WERI-Rb-1 (cell line): ENCODE results near the gene KHDC1L.
"Not testable (repeated sequence)": the region's sequence is repeated elsewhere in the genome, so short reads cannot be mapped to it uniquely, and the experiment has no call there.

Source experiments
- DNase-seq: peaks from one replicate; pipeline ENCODE4 v3.0.0-alpha.2; 2020
- H3K27ac ChIP-seq: fragments of 250-450 bp; sonication (Bioruptor Pico); 2 replicates; pipeline ENCODE4 v1.5.1; 2020; ENCODE audit warnings: mild to moderate bottlenecking, moderate library complexity
- H3K27me3 ChIP-seq: fragments of 250-450 bp; sonication (Bioruptor Pico); 2 replicates; pipeline ENCODE4 v1.5.1; 2021; ENCODE audit warnings: mild to moderate bottlenecking, low read depth, moderate library complexity; ENCODE audit not compliant: insufficient read depth, severe bottlenecking
- H3K36me3 ChIP-seq: fragments of 250-450 bp; sonication (Bioruptor Pico); 2 replicates; pipeline ENCODE4 v1.5.1; 2020; ENCODE audit warnings: mild to moderate bottlenecking, moderate library complexity
- H3K4me3 ChIP-seq: 2 replicates; pipeline ENCODE4 v1.5.1; 2011; ENCODE audit warnings: low read depth, mild to moderate bottlenecking, control low read depth, low read length
- H3K9me3 ChIP-seq: fragments of 250-450 bp; sonication (Bioruptor Pico); 2 replicates; pipeline ENCODE4 v1.5.1; 2021; ENCODE audit warnings: mild to moderate bottlenecking, moderate library complexity; ENCODE audit not compliant: severe bottlenecking
- TF ChIP-seq, protein P1 (sequence below): IDR thresholded peaks from 2 replicates; pipeline ENCODE4 v1.5.1; 2011; ENCODE audit warnings: low read depth, mild to moderate bottlenecking, control low read depth, inconsistent platforms, low read length

Gene KHDC1L

DNA sequence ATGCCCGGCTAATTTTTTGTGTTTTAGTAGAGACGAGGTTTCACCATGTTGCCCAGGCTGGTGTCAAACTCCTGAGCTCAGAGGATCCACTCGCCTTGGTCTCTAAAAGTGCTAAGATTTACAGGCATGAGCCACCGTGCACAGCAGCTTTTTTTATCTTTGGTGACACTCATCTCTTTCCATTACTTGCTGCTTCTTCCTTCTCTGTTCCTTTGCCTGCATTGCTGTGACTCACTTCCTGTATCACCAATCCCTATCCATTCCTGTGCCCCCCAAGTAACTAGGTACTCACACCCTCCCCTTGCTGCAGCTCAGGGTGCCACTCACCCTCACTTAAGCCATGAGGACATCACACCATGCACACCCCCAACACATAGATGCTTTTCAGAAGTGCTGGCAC lies 24.6 kb downstream of the KHDC1L start:
- no peak overlapping the region for H3K27ac ChIP-seq
- no peak for DNase-seq
- H3K4me3 ChIP-seq = no peak overlapping the region
- TF ChIP-seq, protein P1, sequence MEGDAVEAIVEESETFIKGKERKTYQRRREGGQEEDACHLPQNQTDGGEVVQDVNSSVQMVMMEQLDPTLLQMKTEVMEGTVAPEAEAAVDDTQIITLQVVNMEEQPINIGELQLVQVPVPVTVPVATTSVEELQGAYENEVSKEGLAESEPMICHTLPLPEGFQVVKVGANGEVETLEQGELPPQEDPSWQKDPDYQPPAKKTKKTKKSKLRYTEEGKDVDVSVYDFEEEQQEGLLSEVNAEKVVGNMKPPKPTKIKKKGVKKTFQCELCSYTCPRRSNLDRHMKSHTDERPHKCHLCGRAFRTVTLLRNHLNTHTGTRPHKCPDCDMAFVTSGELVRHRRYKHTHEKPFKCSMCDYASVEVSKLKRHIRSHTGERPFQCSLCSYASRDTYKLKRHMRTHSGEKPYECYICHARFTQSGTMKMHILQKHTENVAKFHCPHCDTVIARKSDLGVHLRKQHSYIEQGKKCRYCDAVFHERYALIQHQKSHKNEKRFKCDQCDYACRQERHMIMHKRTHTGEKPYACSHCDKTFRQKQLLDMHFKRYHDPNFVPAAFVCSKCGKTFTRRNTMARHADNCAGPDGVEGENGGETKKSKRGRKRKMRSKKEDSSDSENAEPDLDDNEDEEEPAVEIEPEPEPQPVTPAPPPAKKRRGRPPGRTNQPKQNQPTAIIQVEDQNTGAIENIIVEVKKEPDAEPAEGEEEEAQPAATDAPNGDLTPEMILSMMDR = no peak
- no peaks in the 10 kb centered on the region for H3K27me3 ChIP-seq
- no peaks in the 10 kb centered on the region for H3K9me3 ChIP-seq
- H3K36me3 ChIP-seq = peaks cover 4% of the 10 kb centered on the region; the same call in 1 of the 2 replicates

DNA sequence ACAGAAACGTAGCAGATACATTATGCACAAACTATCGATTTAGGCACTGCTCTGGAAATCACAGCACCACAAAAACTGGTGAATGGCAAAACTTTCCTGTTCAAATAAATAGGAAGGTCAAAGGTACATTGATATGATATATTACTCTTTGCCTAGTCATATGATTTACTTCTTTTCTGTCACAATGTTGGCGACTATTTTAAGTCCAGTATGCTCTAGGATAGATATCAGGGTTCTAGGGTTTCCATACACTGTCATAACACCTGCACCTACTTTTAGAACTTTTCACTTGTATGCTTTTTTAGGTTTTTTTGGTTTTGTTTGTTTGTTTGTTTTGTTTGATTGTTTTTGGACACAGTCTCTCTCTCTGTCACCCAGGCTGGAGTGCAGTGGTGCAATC lies 25.0 kb downstream of the KHDC1L start:
- TF ChIP-seq, protein P1 = no peak
- Histone ChIP-seq H3K27ac (no peak overlapping the region), H3K4me3 (no peak overlapping the region), H3K9me3 (no peaks in the 10 kb centered on the region), H3K27me3 (no peaks in the 10 kb centered on the region), H3K36me3 (peaks cover 7% of the 10 kb centered on the region)
- DNase-seq = no peak

- H3K9me3 ChIP-seq = no peaks in the 10 kb centered on the region
- H3K27ac ChIP-seq = no peak overlapping the region
- H3K36me3 ChIP-seq = peaks cover 20% of the 10 kb centered on the region
- no peak for DNase-seq
- no peak overlapping the region for H3K4me3 ChIP-seq
- no peaks in the 10 kb centered on the region for H3K27me3 ChIP-seq
- TF ChIP-seq, protein P1 = no peak
Measured at GRCh38 chr6:73194744-73195143, 30.6 kb downstream of the KHDC1L start.

GRCh38 chr6:73193302-73193701 lies 32.0 kb downstream of the KHDC1L start:
- not testable (repeated sequence) for H3K27me3 ChIP-seq, H3K4me3 ChIP-seq, H3K9me3 ChIP-seq, H3K27ac ChIP-seq, DNase-seq
- H3K36me3 ChIP-seq = peaks cover 20% of the 10 kb centered on the region

DNA sequence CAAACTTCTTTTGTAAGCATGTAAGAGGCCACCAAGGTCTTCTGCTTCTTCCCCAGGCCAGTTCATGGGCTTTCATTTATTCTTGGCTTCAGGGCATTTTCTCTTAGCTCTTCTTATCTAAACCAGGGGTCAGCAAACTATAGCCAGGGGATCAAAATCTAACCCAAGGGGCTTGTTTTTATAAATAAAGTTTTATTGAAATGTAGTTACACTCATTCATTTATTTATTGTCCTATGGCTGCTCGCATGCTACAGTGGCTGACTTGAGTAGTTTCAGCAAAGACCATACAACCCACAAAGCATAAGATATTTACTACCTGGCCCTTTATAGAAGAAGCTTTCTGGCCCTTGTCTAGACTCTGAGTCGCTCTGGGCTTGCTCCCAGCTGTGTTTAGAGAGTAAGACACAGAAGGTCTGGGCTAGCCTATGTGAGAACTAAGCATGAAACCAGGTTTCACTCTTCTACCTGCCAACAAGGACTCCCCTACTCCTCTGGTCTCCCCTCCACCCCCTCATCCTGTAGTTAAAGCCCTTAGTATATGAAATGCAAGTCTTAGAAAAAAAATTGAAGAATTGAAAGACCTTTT lies 43.2 kb downstream of the KHDC1L start:
- TF ChIP-seq, protein P1 = no peak
- Histone ChIP-seq H3K36me3 (no peaks in the 10 kb centered on the region), H3K27ac (no peak overlapping the region), H3K4me3 (no peak overlapping the region), H3K27me3 (no peaks in the 10 kb centered on the region), H3K9me3 (no peaks in the 10 kb centered on the region)
- DNase-seq = no peak

DNA sequence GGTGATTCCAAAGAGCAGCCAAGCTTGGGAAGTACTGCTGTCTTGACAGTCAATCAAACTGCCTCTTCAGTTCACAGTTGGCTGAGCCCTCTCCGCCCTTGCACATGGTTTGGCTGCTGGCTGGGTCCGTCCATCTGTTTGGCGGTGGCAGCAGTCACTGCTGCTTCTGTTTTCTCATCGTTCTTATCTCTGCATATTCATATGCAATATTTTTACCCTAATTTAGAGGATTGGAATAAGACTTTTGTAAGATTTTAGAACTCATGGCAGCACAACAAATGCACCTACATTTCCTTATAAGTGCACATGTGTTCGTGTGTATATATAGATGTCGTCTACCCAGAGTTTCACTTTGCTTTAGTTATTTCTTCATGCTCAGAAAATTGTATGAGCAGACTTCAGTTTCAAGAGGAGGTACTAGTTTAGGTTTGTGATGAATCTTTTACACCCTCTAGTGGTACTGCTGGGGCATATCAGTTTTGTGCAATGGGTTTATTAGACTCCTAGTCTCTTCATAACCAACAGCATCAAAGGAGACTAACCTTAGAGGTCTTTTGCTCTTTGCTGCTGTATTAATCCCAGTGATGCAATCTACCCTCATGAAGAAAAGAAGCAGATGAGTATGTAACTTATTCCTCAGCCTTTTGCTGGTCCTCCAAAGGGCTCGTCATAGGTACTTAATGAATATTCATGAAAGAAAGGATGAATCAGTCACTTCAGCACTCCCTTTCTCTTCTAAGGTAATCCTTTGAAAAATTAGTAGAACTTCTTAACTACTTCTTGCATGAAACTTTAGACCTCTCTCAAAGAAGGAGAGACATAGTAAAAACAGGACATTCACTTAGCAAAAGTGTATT lies 44.3 kb downstream of the KHDC1L start:
- Histone ChIP-seq H3K27me3 (no peaks in the 10 kb centered on the region), H3K36me3 (no peaks in the 10 kb centered on the region), H3K4me3 (peak overlapping the region; percentile 13; the same call in 1 of the 2 replicates), H3K9me3 (no peaks in the 10 kb centered on the region), H3K27ac (peak overlapping the region; percentile 55)
- peak; percentile 68 for DNase-seq
- TF ChIP-seq, protein P1 = peak; percentile 69
